ENCODE data around the gene PLTP. TPM values are rescaled to one million over a fixed set of nuclear protein-coding genes. Genes with fewer than 3 reads are reported as not detected.

PLTP gene
- total and polyA plus RNA-seq, 2 donors (not counting 3 experiments of a cell fraction or from before 2014, with no cell fraction given), result 62.1 to 118 TPM

DNA sequence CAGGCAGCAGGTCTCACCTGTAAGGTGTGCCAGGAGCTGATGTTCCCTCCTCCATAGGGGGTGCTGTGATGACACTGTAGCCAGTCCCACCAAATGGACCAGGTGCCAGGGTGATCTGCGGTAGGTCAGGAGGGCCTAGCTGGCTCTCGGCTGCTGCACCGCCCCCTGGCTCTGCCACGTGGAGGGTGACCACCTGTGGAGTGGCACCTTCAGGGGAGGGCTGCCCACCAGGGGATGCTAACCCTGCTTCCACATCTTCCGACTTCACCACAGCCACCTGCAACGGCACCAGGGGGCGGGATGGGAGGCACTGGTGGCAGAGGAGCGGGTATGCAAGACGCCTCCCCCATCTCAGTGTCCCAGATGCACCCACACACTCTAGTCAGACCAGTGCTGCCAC lies 41.7 kb upstream of the PLTP start:
- Histone ChIP-seq H2AFZ (ENCODE audit: low read depth, low read length) (no peak overlapping the region), H3K9ac (replicated peaks; ENCODE audit: extremely low read depth, insufficient read depth, low read length) (no peak overlapping the region), H3K4me3 (replicated peaks in 1 of 3; ENCODE audit: insufficient read depth in 1 of 3, low read depth in 1 of 3, low read length in 3 of 3) (no peak overlapping the region), H3K9me3 (replicated peaks; ENCODE audit: control insufficient read depth, insufficient read depth, low read length) (no peaks in the 10 kb centered on the region), H3K27ac (ENCODE audit: insufficient read depth, low read depth, low read length) (no peak overlapping the region), H3K4me2 (ENCODE audit: insufficient read depth, low read length) (no peak overlapping the region), H3K27me3 (ENCODE audit: control insufficient read depth in 2 of 2, insufficient read depth in 2 of 2, low read length in 2 of 2) (no peaks in the 10 kb centered on the region), H3K4me1 (ENCODE audit: control insufficient read depth, extremely low read depth, insufficient read depth, low read length) (no peaks in the 10 kb centered on the region), H3K36me3 (ENCODE audit: control insufficient read depth in 2 of 2, extremely low read depth in 1 of 2, insufficient read depth in 2 of 2, low read length in 2 of 2) (peaks cover 10 to 52% of the 10 kb centered on the region in 2 experiments), H3K9me1 (replicated peaks; ENCODE audit: control insufficient read depth, extremely low read depth, insufficient read depth, low read length) (no peaks in the 10 kb centered on the region), H3K79me2 (ENCODE audit: control insufficient read depth, insufficient read depth, low read length) (no peaks in the 10 kb centered on the region), H4K20me1 (replicated peaks; ENCODE audit: control insufficient read depth, extremely low read depth, insufficient read depth, low read length) (no peaks in the 10 kb centered on the region)
- intact Hi-C loops (cut with micrococcal nuclease) (no loop called here), dilution Hi-C loops (cut with MboI; ENCODE audit: extremely low pct_ligation_motif_present, low sequenced_read_pairs) (no loop called here)
- no TSS peak for BruUV-seq (replicated peaks)
- FAIRE-seq (no peak), DNase-seq (ENCODE audit: low read depth, low spot score) (no peak)
- ChIA-PET CTCF (interaction anchor here (2.7 kb wide), 1 partner anchor 17 kb away, joined by 18 read pairs; no protein-coding TSS in a partner anchor), POLR2A (no interaction called here)
- TF ChIP-seq GATA2 (IDR thresholded peaks at IDR 0.05; ENCODE audit: insufficient read depth, insufficient read length, low read depth, low read length), result no peak
- TF ChIP-seq JUN (IDR thresholded peaks at IDR 0.05; ENCODE audit: borderline replicate concordance, insufficient read depth, insufficient read length, low read depth), result no peak
- no peak for TF ChIP-seq EZH2 (IDR thresholded peaks at IDR 0.05; ENCODE audit: borderline replicate concordance, low read depth, low read length, severe bottlenecking)
- no peak for TF ChIP-seq FOS (IDR thresholded peaks at IDR 0.05; ENCODE audit: borderline replicate concordance, insufficient read depth, low read length)
- TF ChIP-seq POLR2AphosphoS5 (IDR thresholded peaks at IDR 0.05; ENCODE audit: insufficient read depth, low read depth, low read length), result no peak
- no peak for TF ChIP-seq MYC (IDR thresholded peaks at IDR 0.05; ENCODE audit: low read depth, low read length)
- no peak for TF ChIP-seq POLR2A (IDR thresholded peaks at IDR 0.05; ENCODE audit: low read depth, low read length)
- TF ChIP-seq, protein P1, sequence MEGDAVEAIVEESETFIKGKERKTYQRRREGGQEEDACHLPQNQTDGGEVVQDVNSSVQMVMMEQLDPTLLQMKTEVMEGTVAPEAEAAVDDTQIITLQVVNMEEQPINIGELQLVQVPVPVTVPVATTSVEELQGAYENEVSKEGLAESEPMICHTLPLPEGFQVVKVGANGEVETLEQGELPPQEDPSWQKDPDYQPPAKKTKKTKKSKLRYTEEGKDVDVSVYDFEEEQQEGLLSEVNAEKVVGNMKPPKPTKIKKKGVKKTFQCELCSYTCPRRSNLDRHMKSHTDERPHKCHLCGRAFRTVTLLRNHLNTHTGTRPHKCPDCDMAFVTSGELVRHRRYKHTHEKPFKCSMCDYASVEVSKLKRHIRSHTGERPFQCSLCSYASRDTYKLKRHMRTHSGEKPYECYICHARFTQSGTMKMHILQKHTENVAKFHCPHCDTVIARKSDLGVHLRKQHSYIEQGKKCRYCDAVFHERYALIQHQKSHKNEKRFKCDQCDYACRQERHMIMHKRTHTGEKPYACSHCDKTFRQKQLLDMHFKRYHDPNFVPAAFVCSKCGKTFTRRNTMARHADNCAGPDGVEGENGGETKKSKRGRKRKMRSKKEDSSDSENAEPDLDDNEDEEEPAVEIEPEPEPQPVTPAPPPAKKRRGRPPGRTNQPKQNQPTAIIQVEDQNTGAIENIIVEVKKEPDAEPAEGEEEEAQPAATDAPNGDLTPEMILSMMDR (IDR thresholded peaks at IDR 0.05; ENCODE audit: extremely low read depth in 1 of 2, insufficient read depth in 1 of 2, low read depth in 1 of 2, low read length in 2 of 2), result no peak
- TF ChIP-seq, protein P2, sequence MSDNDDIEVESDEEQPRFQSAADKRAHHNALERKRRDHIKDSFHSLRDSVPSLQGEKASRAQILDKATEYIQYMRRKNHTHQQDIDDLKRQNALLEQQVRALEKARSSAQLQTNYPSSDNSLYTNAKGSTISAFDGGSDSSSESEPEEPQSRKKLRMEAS (IDR thresholded peaks at IDR 0.05; ENCODE audit: insufficient read depth, insufficient read length), result no peak
